Sigmoid colon (tissue), 7 donors: ENCODE measurements around the gene TAOK1. TPM values are rescaled to one million over a fixed set of nuclear protein-coding genes. Genes with fewer than 3 reads are reported as not detected.
A peak's percentile ranks its signal among the peaks of the same experiment; 100 is the strongest.

Experiments
- DNase-seq: peaks from one replicate; pipeline ENCODE4 v3.0.0-alpha.2; 2019
- H3K27ac ChIP-seq, 4 donors: fragments of 200-600 bp; sonication (generic); one replicate each; pipeline ENCODE4 v1.5.1; 2016 to 2019; ENCODE audit warnings: mild to moderate bottlenecking in 1 of 4
- H3K27me3 ChIP-seq, 3 donors: fragments of 200-600 bp; sonication (generic); one replicate each; pipeline ENCODE4 v1.5.1; 2019; ENCODE audit warnings: mild to moderate bottlenecking in 1 of 3
- H3K36me3 ChIP-seq, 4 donors: fragments of 200-600 bp; sonication (generic); one replicate each; pipeline ENCODE4 v1.5.1; 2016 to 2019
- H3K4me1 ChIP-seq, 4 donors: fragments of 200-600 bp; sonication (generic); one replicate each; pipeline ENCODE4 v1.5.1; 2017 to 2019
- H3K4me3 ChIP-seq, 4 donors: fragments of 200-600 bp; sonication (generic); one replicate each; pipeline ENCODE4 v1.5.1; 2017 to 2019; ENCODE audit warnings: mild to moderate bottlenecking in 2 of 4, moderate library complexity in 1 of 4
- H3K9me3 ChIP-seq, 4 donors: fragments of 200-600 bp in 3 of 4; sonication (generic) in 3 of 4; one replicate each; pipeline versions ENCODE4 v1.5.1 to v1.6.1; 2013 to 2019
- CTCF ChIP-seq, 4 experiments: fragments of 450-650 bp in 3 of 4; fragments of 200-600 bp in 1 of 4; IDR thresholded peaks; one replicate each; pipeline ENCODE4 v1.5.1; 2016 to 2019; ENCODE audit warnings: antibody characterized with exemption in 4 of 4, mild to moderate bottlenecking in 3 of 4, moderate library complexity in 2 of 4
- EP300 ChIP-seq, 4 donors: sonication (generic); formaldehyde crosslinking; IDR thresholded peaks; one replicate each; pipeline ENCODE4 v1.6.1; 2017; ENCODE audit warnings: antibody characterized with exemption in 4 of 4
- POLR2A ChIP-seq, 2 donors: fragments of 450-650 bp; IDR thresholded peaks; one replicate each; pipeline ENCODE4 v1.6.1; 2016; ENCODE audit warnings: antibody characterized with exemption in 2 of 2, mild to moderate bottlenecking in 2 of 2, moderate library complexity in 2 of 2
- POLR2AphosphoS5 ChIP-seq, 4 donors: sonication (generic); formaldehyde crosslinking; IDR thresholded peaks; one replicate each; pipeline ENCODE4 v1.6.1; 2017; ENCODE audit warnings: antibody characterized with exemption in 4 of 4
- WGBS, 2 donors: extraction: QIAGEN DNeasy Blood & Tissue Kit; methylation state at CpG; one replicate each; pipeline ENCODE4 v1.1.7; 2013; 5-methylcytosine and 5-hydroxymethylcytosine counted together
- intact Hi-C: fragments of 100-400 bp; cut with DNase I; formaldehyde crosslinking; loops from one replicate; pipeline ENCODE4 v1.15.1; 2023
- polyA plus RNA-seq, 3 donors: library from polyadenylated mRNA; stranded (reverse); fragments of 200-250 nt; gene quantifications; one replicate each; pipeline ENCODE4 v1.2.3, GENCODE V29; 2013
- total RNA-seq, 4 donors: library from RNA; depleted of rRNA; stranded (reverse); fragments of >200 nt; gene quantifications; one replicate each; pipeline ENCODE4 v1.1.0, GENCODE V29; 2016
- donor health status: healthy with polysubstance abuse.
- donor health status: Bipolar disorder and iron deficiency.
- donor health status: healthy.

TAOK1 gene
- total and polyA plus RNA-seq, 7 donors: 3.6 to 65.4 (median 46.3) TPM

GRCh38 chr17:29561554-29562517 is 171.7 kb downstream of the TAOK1 start:
- Histone ChIP-seq H3K4me3 (no peak overlapping the region), H3K36me3 (peaks cover 0 to 11% (median 0%) of the 10 kb centered on the region in 4 donors), H3K27ac (no peak overlapping the region), H3K4me1 (peaks cover 0 to 22% (median 18%) of the 10 kb centered on the region in 4 donors), H3K27me3 (no peaks in the 10 kb centered on the region), H3K9me3 (no peaks in the 10 kb centered on the region)
- DNase-seq: peak; percentile 75
- 69 to 85% methylated on average over 17 of the region's 17 CpGs for WGBS, 2 donors
- intact Hi-C loops: no loop called here
- no peak for TF ChIP-seq EP300 (IDR thresholded peaks at IDR 0.05)

GRCh38 chr17:29562615-29563014 is 172.5 kb downstream of the TAOK1 start:
- TF ChIP-seq POLR2AphosphoS5 (IDR thresholded peaks at IDR 0.05) (no peak), POLR2A (IDR thresholded peaks at IDR 0.05) (no peak)
- WGBS, 2 donors: 87 to 93% methylated on average over 18 of the region's 18 CpGs
- Histone ChIP-seq H3K36me3 (peaks cover 0 to 11% (median 0%) of the 10 kb centered on the region in 4 donors), H3K4me3 (no peak overlapping the region), H3K4me1 (peaks cover 0 to 28% (median 19%) of the 10 kb centered on the region in 4 donors), H3K27me3 (no peaks in the 10 kb centered on the region), H3K27ac (no peak overlapping the region), H3K9me3 (no peaks in the 10 kb centered on the region)
- peak; percentile 56 for DNase-seq
- intact Hi-C loops: no loop called here

GRCh38 chr17:29563816-29564215 is 173.7 kb downstream of the TAOK1 start:
- no peak for DNase-seq
- Histone ChIP-seq H3K9me3 (no peaks in the 10 kb centered on the region), H3K27me3 (no peaks in the 10 kb centered on the region), H3K4me1 (peaks cover 0 to 36% (median 20%) of the 10 kb centered on the region in 4 donors), H3K27ac (no peak overlapping the region), H3K4me3 (no peak overlapping the region), H3K36me3 (peaks cover 0 to 11% (median 0%) of the 10 kb centered on the region in 4 donors)
- no peak for TF ChIP-seq EP300 (IDR thresholded peaks at IDR 0.05)
- no peak for TF ChIP-seq POLR2AphosphoS5 (IDR thresholded peaks at IDR 0.05)
- no peak for TF ChIP-seq CTCF (IDR thresholded peaks at IDR 0.05)
- TF ChIP-seq POLR2A (IDR thresholded peaks at IDR 0.05): no peak
- intact Hi-C loops: no loop called here
- 87 to 95% methylated on average over 3 of the region's 3 CpGs for WGBS, 2 donors

- peaks cover 0 to 48% (median 30%) of the 10 kb centered on the region in 4 donors for H3K4me1 ChIP-seq
- peaks cover 0 to 11% (median 0%) of the 10 kb centered on the region in 4 donors for H3K36me3 ChIP-seq
- H3K27ac ChIP-seq: peak overlapping the region; percentile 86 to 94 (median 90)
- peak; percentile 63 for DNase-seq
- 4 to 11% methylated on average over 55 of the region's 55 CpGs for WGBS, 2 donors
- H3K4me3 ChIP-seq: peak overlapping the region; percentile 57 to 79 (median 60)
- intact Hi-C loops: loop anchor here (5.0 kb wide), 1 partner anchor 274 kb away; the partner anchor contains the start of gene NUFIP2
- H3K9me3 ChIP-seq: no peaks in the 10 kb centered on the region
- H3K27me3 ChIP-seq: no peaks in the 10 kb centered on the region
- no peak for TF ChIP-seq EP300 (IDR thresholded peaks at IDR 0.05)
- TF ChIP-seq CTCF (IDR thresholded peaks at IDR 0.05): no peak
- no peak for TF ChIP-seq POLR2A (IDR thresholded peaks at IDR 0.05)
- no peak for TF ChIP-seq POLR2AphosphoS5 (IDR thresholded peaks at IDR 0.05)
Observed at GRCh38 chr17:29565643-29566472, 175.7 kb downstream of the TAOK1 start.

GRCh38 chr17:29566473-29567303 is 176.5 kb downstream of the TAOK1 start, which contains the start of gene ABHD15:
Gene ABHD15 (minus strand): TSS chr17:29567037. CDS start chr17:29566966, 71 bp downstream.
- Histone ChIP-seq H3K9me3 (no peaks in the 10 kb centered on the region), H3K4me1 (peaks cover 0 to 51% (median 31%) of the 10 kb centered on the region in 4 donors), H3K4me3 (peak within 1 kb of the TSS; percentile 57 to 79 (median 60)), H3K27ac (peak within 1 kb of the TSS; percentile 86 to 94 (median 90)), H3K36me3 (peaks cover 0 to 11% (median 0%) of the 10 kb centered on the region in 4 donors), H3K27me3 (no peaks in the 10 kb centered on the region)
- DNase-seq: peak; percentile 87
- TF ChIP-seq POLR2A (IDR thresholded peaks at IDR 0.05) (peak in 1 of 2 donors; percentile 48), CTCF (IDR thresholded peaks at IDR 0.05) (no peak), EP300 (IDR thresholded peaks at IDR 0.05) (no peak), POLR2AphosphoS5 (IDR thresholded peaks at IDR 0.05) (peak; percentile 67 to 88 (median 76))
- intact Hi-C loops: loop anchor here (5.0 kb wide), 1 partner anchor 274 kb away; the partner anchor contains the start of gene NUFIP2
- WGBS, 2 donors: 1% methylated on average over 94 of the region's 94 CpGs
